GM21367 (cell line): ENCODE measurements around the gene CXorf49.
"Not testable (repeated sequence)": the region's sequence is repeated elsewhere in the genome, so short reads cannot be mapped to it uniquely, and the experiment has no call there.

Experiments used
- ATAC-seq: cut with Tn5 transposase; IDR thresholded peaks from one replicate; pipeline ENCODE4 v1.9.1; 2021; ENCODE audit not compliant: unreplicated experiment

The CXorf49 gene

GRCh38 chrX:71675636-71676035 is 42.4 kb downstream of the CXorf49 start:
- not testable (repeated sequence) for ATAC-seq

DNA sequence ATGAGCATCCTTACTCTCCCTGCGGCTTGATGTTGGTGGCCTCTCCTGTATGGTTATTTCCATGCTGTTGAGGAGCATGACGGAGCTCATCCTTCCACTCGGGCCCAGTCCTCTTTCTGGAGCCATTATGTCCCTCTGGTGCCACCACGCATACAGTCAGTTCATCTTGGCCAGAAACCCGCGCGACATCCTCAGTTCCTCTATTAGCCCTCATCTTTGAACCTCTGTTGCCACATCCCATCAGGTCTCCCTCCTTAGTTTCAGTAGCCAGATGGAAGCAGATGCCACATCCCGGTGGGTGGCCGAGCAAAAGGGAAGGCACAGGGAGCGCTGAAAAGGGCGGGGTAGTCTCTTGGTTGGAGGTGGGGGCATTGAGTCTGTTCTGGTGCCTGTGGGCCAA is 46.1 kb downstream of the CXorf49 start:
- no peak for ATAC-seq

GRCh38 chrX:71671043-71671780 is 46.9 kb downstream of the CXorf49 start:
- no peak for ATAC-seq

DNA sequence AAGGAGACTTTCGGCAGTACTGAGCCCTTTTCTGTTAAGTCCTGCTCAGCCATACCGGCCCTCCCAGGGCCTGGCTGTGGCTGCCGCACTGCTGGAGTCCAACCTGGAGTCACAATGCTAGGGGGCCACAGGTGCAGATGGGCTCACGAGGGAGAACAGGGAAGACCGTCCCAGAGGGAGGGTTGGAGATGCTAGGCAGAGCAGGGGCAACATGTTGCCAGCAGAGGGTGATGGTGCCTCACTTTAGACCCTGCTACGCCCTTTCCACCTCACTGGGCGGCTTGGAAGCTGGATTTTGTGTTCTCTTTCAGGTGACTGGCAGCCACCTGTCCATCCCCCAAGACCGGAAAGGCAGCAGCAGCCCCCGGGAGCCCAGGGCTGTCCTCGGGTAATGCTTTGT is 48.1 kb downstream of the CXorf49 start:
- ATAC-seq = not testable (repeated sequence)

DNA sequence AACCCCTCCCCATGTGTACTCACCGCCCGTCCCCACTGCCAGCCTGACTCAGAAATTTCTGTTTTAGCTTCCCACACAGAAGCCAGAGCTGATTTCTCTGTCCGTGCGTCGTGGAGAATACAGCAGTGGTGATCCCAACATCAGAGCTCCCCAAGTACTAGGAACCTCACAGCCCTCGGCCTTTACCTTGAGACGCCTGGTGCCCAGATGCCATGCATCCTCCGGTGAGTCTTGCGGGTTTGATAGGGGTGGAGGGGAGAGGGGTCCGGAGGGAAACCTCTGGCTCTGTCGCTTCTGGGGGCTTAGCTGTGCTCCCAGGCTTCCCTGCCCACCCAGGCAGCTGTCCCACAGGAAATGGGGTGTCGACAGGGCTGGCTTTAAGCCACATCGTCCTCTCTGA is 48.6 kb downstream of the CXorf49 start:
- no peak for ATAC-seq

DNA sequence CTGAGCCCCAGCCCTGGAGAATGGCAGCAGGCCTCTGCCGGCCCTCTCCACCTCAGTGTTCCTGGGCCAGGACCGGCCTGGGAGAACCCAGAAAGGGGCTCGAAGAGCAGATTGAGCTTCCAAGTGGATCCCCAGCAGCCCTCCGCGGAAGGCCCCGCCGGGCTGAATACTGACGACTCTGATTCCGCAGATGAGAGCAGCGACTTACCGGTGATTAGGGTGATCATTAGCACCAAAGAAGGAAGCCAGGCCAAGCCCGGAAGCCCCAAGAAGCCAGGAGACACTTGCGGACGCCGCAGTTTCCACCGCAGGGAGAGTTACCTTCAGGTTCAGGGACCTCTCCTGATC is 49.9 kb downstream of the CXorf49 start:
- no peak for ATAC-seq

- no peak for ATAC-seq
Measured at GRCh38 chrX:71667328-71668247, 50.5 kb downstream of the CXorf49 start, which contains the start of gene LOC101059915. Gene LOC101059915, plus strand, starts transcription at chrX:71667546.

DNA sequence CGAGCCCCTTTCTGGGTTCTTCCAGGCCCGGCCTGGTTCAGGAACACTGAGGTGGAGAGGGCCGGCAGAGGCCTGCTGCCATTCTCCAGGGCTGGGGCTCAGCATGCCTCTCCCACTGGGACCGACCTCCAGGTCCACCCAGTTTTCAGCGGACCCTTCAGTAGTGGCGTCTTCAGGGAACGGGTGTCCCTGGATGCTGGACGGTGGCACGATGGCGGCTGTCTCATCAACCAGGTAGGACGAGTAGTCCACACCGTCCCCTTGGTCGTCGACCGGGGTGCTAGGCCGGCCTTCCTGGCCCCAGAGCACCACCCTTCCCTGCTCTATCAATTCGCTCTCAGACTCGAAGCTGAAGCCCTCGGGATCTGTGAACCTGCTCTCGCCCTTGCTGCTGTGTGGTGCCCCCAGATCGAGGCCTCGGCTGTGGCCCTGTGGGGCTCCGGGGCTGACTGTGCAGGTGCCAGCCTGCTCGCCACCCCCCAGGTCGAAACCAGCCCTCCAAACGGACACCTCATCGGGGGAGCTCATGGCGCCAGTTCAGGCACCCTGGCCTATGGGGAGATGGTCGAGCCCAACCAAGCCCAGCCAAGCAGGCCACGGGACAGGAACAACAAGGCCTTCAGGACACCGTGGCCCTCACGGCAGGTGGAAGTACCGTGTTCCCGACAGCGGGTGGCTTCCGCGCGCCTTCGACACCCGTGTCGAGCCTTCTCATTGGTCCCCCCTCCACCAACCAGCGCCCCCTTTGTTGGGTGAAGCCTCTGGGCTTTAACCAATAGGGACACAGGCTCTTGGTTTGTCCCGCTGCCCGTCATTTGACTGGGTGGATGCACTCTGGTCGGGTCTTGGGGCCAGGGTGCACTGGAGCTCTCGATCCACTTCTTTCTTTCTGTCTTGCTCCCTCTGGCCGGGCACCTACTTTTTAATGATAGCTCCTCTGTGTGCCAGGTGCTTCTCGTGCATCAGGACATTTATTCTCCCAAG is 51.6 kb downstream of the CXorf49 start:
- ATAC-seq = no peak

DNA sequence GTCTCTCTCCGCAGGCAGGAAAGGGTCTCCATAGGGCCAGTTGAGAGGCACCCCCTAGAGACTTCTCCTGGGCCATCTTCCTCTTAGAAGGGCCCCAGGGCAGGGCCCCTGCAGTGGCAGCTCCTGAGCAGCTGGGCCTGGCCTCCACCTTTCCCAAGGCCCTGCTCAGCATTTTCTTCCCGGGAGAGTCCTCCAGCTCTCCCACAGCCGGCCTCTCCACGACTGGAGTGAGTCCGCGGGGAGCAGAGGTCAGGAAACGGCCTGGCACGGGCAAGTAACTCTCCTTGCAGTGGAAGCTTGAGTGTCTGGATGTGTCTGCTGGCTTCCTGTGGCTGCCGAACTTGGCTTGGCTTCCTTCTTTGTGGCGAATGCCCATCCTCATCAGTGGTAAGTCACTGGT is 52.3 kb downstream of the CXorf49 start:
- no peak for ATAC-seq

DNA sequence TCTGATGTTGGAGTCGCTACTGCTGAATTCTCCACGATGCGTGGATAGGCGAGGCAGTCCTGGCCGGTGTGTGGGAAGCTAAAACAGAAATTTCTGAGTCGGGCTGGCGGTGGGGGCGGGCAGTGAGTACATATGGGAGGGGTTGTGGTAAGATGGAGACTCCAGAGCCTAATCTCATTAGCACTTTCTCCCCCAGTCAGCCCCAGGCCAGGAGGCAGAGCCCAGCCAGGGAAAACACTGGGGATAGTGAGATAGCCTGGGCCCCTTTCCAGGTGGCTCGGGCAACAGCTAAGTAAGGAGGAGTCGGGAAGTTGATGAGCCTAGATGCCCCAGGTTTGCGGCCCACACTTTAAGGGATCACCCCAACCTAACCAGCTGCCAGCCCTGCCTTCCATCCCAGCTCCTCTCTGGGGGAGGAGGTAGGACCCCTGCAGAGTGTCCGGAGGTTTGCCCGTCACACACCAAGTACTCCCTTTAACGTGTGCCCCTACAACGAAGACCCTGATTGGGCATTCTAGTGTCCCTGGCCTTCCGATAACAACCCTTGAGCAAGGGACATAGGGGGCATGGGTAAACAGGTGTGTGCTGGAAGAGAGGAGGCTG is 53.1 kb downstream of the CXorf49 start:
- no peak for ATAC-seq
